Liver (tissue), 9 donors: ENCODE measurements around the gene IL9. TPM values are rescaled to one million over a fixed set of nuclear protein-coding genes. Genes with fewer than 3 reads are reported as not detected.
A peak's percentile ranks its signal among the peaks of the same experiment; 100 is the strongest.

Experiments
- DNase-seq: peaks from one replicate; pipeline ENCODE4 v3.0.0-alpha.2; 2017; ENCODE audit warnings: low spot score
- H3K27ac ChIP-seq, 2 donors: one replicate each; pipeline ENCODE4 v1.7.0; 2013; ENCODE audit warnings: inconsistent platforms in 2 of 2, low read length in 2 of 2, control low read depth in 1 of 2, low read depth in 1 of 2, mild to moderate bottlenecking in 1 of 2
- H3K27me3 ChIP-seq, 4 donors: one replicate each; pipeline versions ENCODE4 v1.6.1 to v1.7.0; 2013; ENCODE audit warnings: low read length in 3 of 4, inconsistent platforms in 1 of 4, mild to moderate bottlenecking in 1 of 4, moderate library complexity in 1 of 4; ENCODE audit not compliant: control insufficient read depth in 4 of 4, insufficient read depth in 4 of 4
- H3K36me3 ChIP-seq, 4 donors: one replicate each; pipeline versions ENCODE4 v1.6.1 to v1.7.0; 2013; ENCODE audit warnings: low read length in 3 of 4, mild to moderate bottlenecking in 3 of 4, low read depth in 1 of 4, moderate library complexity in 1 of 4; ENCODE audit not compliant: control insufficient read depth in 4 of 4, insufficient read depth in 3 of 4
- H3K4me1 ChIP-seq, 4 donors: one replicate each; pipeline versions ENCODE4 v1.6.1 to v1.7.0; 2013; ENCODE audit warnings: low read length in 3 of 4, mild to moderate bottlenecking in 3 of 4, moderate library complexity in 1 of 4; ENCODE audit not compliant: control insufficient read depth in 4 of 4, insufficient read depth in 4 of 4
- H3K4me3 ChIP-seq, 3 donors: one replicate each; pipeline versions ENCODE4 v1.6.1 to v1.7.0; 2013; ENCODE audit warnings: low read length in 3 of 3, control low read depth in 1 of 3, low read depth in 1 of 3, mild to moderate bottlenecking in 1 of 3
- H3K9ac ChIP-seq, 2 donors: one replicate each; pipeline ENCODE4 v1.7.0; 2013; ENCODE audit warnings: low read length in 2 of 2, mild to moderate bottlenecking in 2 of 2, moderate library complexity in 2 of 2, control low read depth in 1 of 2, low read depth in 1 of 2
- H3K9me3 ChIP-seq, 4 donors: one replicate each; pipeline versions ENCODE4 v1.6.1 to v1.7.0; 2013; ENCODE audit warnings: low read length in 3 of 4; ENCODE audit not compliant: control insufficient read depth in 4 of 4
- EGR1 ChIP-seq, 2 donors: IDR thresholded peaks; 2 replicates each; pipeline ENCODE4 v1.6.1; 2016 to 2018; ENCODE audit warnings: antibody characterized with exemption in 2 of 2, low read depth in 2 of 2
- FOXA2 ChIP-seq: IDR thresholded peaks from 2 replicates; pipeline ENCODE4 v1.6.1; 2016; ENCODE audit warnings: antibody characterized with exemption
- HNF4A ChIP-seq, 2 donors: conservative IDR thresholded peaks; 2 replicates each; pipeline ENCODE4 v1.6.1; 2016; ENCODE audit warnings: antibody characterized with exemption in 2 of 2, mild to moderate bottlenecking in 2 of 2
- JUND ChIP-seq, 2 donors: IDR thresholded peaks; 2 replicates each; pipeline ENCODE4 v1.6.1; 2016; ENCODE audit warnings: antibody characterized with exemption in 2 of 2
- MAX ChIP-seq: IDR thresholded peaks from 2 replicates; pipeline ENCODE4 v1.6.1; 2016; ENCODE audit warnings: antibody characterized with exemption
- NR2F2 ChIP-seq: IDR thresholded peaks from 2 replicates; pipeline ENCODE4 v1.6.1; 2016; ENCODE audit warnings: antibody characterized with exemption
- RAD21 ChIP-seq, 2 donors: IDR thresholded peaks; 2 replicates each; pipeline ENCODE4 v1.6.1; 2016; ENCODE audit warnings: antibody characterized with exemption in 2 of 2, mild to moderate bottlenecking in 2 of 2
- REST ChIP-seq: IDR thresholded peaks from 2 replicates; pipeline ENCODE4 v1.6.1; 2016; ENCODE audit warnings: antibody characterized with exemption, mild to moderate bottlenecking
- RXRA ChIP-seq, 2 donors: IDR thresholded peaks; 2 replicates each; pipeline ENCODE4 v1.6.1; 2017 to 2018; ENCODE audit warnings: antibody characterized with exemption in 2 of 2, mild to moderate bottlenecking in 1 of 2
- YY1 ChIP-seq: IDR thresholded peaks from 2 replicates; pipeline ENCODE4 v1.6.1; 2016; ENCODE audit warnings: antibody characterized with exemption, mild to moderate bottlenecking
- WGBS: extraction: QIAGEN DNeasy Blood & Tissue Kit; methylation state at CpG from one replicate; pipeline ENCODE4 v1.1.7; 2013; 5-methylcytosine and 5-hydroxymethylcytosine counted together
- polyA plus RNA-seq, 2 donors: library from polyadenylated mRNA; stranded (reverse) in 1 of 2; unstranded in 1 of 2; fragments of 200-250 nt in 1 of 2; fragments of >200 nt in 1 of 2; fragmentation: Nextera tagmentation in 1 of 2; extraction: Ambion mirVana in 1 of 2; gene quantifications; one replicate each; pipeline versions ENCODE4 v1.2.1 to v1.2.3, GENCODE V29; 2013 to 2015
- total RNA-seq, 2 donors: library from RNA; depleted of rRNA; stranded (reverse); fragments of >200 nt; gene quantifications; one replicate each; pipeline ENCODE4 v1.2.3, GENCODE V29; 2014
- donor health status: healthy.
- donor health status: healthy.
- donor health status: healthy.
- donor health status: healthy.
- donor health status: healthy.

The IL9 gene
- total and polyA plus RNA-seq, 4 donors: not detected

- Histone ChIP-seq H3K27ac (no peak overlapping the region), H3K9me3 (no peaks in the 10 kb centered on the region), H3K4me3 (no peak overlapping the region), H3K4me1 (no peaks in the 10 kb centered on the region), H3K27me3 (no peaks in the 10 kb centered on the region), H3K9ac (no peak overlapping the region), H3K36me3 (no peaks in the 10 kb centered on the region)
- no peak for TF ChIP-seq MAX
- WGBS: 84% methylated on average over 3 of the region's 3 CpGs
- no peak for DNase-seq
These were observed 13.8 kb downstream of the IL9 start for GRCh38 chr5:135881819-135882218.

- Histone ChIP-seq H3K4me1 (no peaks in the 10 kb centered on the region), H3K9ac (no peak overlapping the region), H3K9me3 (no peaks in the 10 kb centered on the region), H3K4me3 (no peak overlapping the region), H3K27me3 (no peaks in the 10 kb centered on the region), H3K27ac (no peak overlapping the region), H3K36me3 (no peaks in the 10 kb centered on the region)
- 86% methylated on average over 4 of the region's 4 CpGs for WGBS
- no peak for TF ChIP-seq FOXA2
- TF ChIP-seq RXRA (IDR thresholded peaks at IDR 0.05): no peak
- no peak for TF ChIP-seq JUND (IDR thresholded peaks at IDR 0.05)
- no peak for DNase-seq
These were observed 14.4 kb downstream of the IL9 start for GRCh38 chr5:135881244-135881643.

- no peaks in the 10 kb centered on the region for H3K36me3 ChIP-seq
- TF ChIP-seq REST (no peak), EGR1 (IDR thresholded peaks at IDR 0.05; ENCODE audit: low read depth in 2 of 2) (no peak), HNF4A (conservative IDR thresholded peaks at IDR 0.05) (no peak), JUND (IDR thresholded peaks at IDR 0.05) (no peak), RAD21 (IDR thresholded peaks at IDR 0.05) (no peak), FOXA2 (no peak), YY1 (no peak), RXRA (IDR thresholded peaks at IDR 0.05) (no peak)
- 85% methylated on average over 7 of the region's 7 CpGs for WGBS
- H3K27me3 ChIP-seq: no peaks in the 10 kb centered on the region
- H3K4me3 ChIP-seq: no peak overlapping the region
- no peaks in the 10 kb centered on the region for H3K4me1 ChIP-seq
- H3K27ac ChIP-seq: no peak overlapping the region
- H3K9ac ChIP-seq: no peak overlapping the region
- DNase-seq: no peak
- H3K9me3 ChIP-seq: no peaks in the 10 kb centered on the region
These were observed 14.8 kb downstream of the IL9 start for GRCh38 chr5:135880801-135881200.

- H3K27me3 ChIP-seq: no peaks in the 10 kb centered on the region
- 82% methylated on average over 3 of the region's 3 CpGs for WGBS
- DNase-seq: no peak
These were observed 15.4 kb downstream of the IL9 start for GRCh38 chr5:135880278-135880677.

More at GRCh38 chr5:135880278-135880677, 15.4 kb downstream of the IL9 start:
- Histone ChIP-seq H3K4me3 (no peak overlapping the region), H3K9ac (no peak overlapping the region), H3K9me3 (no peaks in the 10 kb centered on the region), H3K36me3 (no peaks in the 10 kb centered on the region), H3K4me1 (no peaks in the 10 kb centered on the region), H3K27ac (no peak overlapping the region)
- peak in 1 of 2 donors; percentile 32 for TF ChIP-seq RAD21 (IDR thresholded peaks at IDR 0.05)
- TF ChIP-seq NR2F2: no peak
